DOHH2 (cell line): ENCODE data around the gene LRRN2.

ENCODE experiments used
- H3F3A ChIP-seq: fragments of 200-600 bp; sonication (generic), shearing (Covaris generic); 2 replicates; pipeline ENCODE4 v1.6.0; 2016; ENCODE audit warnings: antibody characterized with exemption, mild to moderate bottlenecking; ENCODE audit not compliant: control insufficient read depth, insufficient read depth
- H3K27ac ChIP-seq: fragments of 200-600 bp; sonication (generic); 2 replicates; pipeline ENCODE4 v1.5.1; 2014; ENCODE audit warnings: low read depth, mild to moderate bottlenecking, low read length, moderate library complexity
- H3K27me3 ChIP-seq: fragments of 200-600 bp; sonication (generic); 2 replicates; pipeline ENCODE4 v1.6.1; 2014; ENCODE audit warnings: mild to moderate bottlenecking, low read length, mixed read lengths; ENCODE audit not compliant: control insufficient read depth
- H3K36me3 ChIP-seq: fragments of 200-600 bp; sonication (generic); 2 replicates; pipeline ENCODE4 v1.6.1; 2014; ENCODE audit warnings: mild to moderate bottlenecking, low read length, moderate library complexity, mixed read lengths; ENCODE audit not compliant: control insufficient read depth
- H3K4me1 ChIP-seq: fragments of 200-600 bp; sonication (generic); 2 replicates; pipeline ENCODE4 v1.6.1; 2014; ENCODE audit warnings: mild to moderate bottlenecking, low read length, mixed read lengths; ENCODE audit not compliant: control insufficient read depth
- H3K4me2 ChIP-seq: fragments of 200-600 bp; sonication (generic); 2 replicates; pipeline ENCODE4 v1.6.0; 2014; ENCODE audit warnings: mild to moderate bottlenecking, low read length, moderate library complexity
- H3K4me3 ChIP-seq: fragments of 200-600 bp; sonication (generic); 2 replicates; pipeline ENCODE4 v1.5.1; 2014; ENCODE audit warnings: mild to moderate bottlenecking, low read length, mixed read lengths
- H3K79me2 ChIP-seq: fragments of 200-600 bp; sonication (generic); 2 replicates; pipeline ENCODE4 v1.6.1; 2014; ENCODE audit warnings: mild to moderate bottlenecking, low read length, mixed read lengths; ENCODE audit not compliant: control insufficient read depth
- H3K9me2 ChIP-seq: fragments of 200-600 bp; sonication (generic); replicated peaks from 2 replicates; pipeline ENCODE4 v1.6.1; 2014; ENCODE audit warnings: mild to moderate bottlenecking, low read length, mixed read lengths; ENCODE audit not compliant: control insufficient read depth
- H3K9me3 ChIP-seq: fragments of 200-600 bp; sonication (generic); 2 replicates; pipeline ENCODE4 v1.6.1; 2014; ENCODE audit warnings: antibody characterized with exemption, low read length, mixed read lengths; ENCODE audit not compliant: control insufficient read depth, insufficient read depth
- H4K20me1 ChIP-seq: fragments of 200-600 bp; sonication (generic); 2 replicates; pipeline ENCODE4 v1.6.0; 2014; ENCODE audit warnings: low read depth, mild to moderate bottlenecking, antibody characterized with exemption, low read length, moderate library complexity; ENCODE audit not compliant: control insufficient read depth, insufficient read depth
- EZH2phosphoT487 ChIP-seq: fragments of 200-600 bp; sonication (generic); IDR thresholded peaks from 2 replicates; pipeline ENCODE4 v1.6.1; 2017; ENCODE audit warnings: borderline replicate concordance, mild to moderate bottlenecking, antibody characterized with exemption, low read length, moderate library complexity, mixed read lengths
- TF ChIP-seq, protein P1 (sequence below): fragments of 200-600 bp; sonication (generic); IDR thresholded peaks from one replicate; pipeline ENCODE4 v1.5.1; 2014; ENCODE audit warnings: antibody characterized with exemption, mild to moderate bottlenecking, low read depth, low read length; ENCODE audit not compliant: poor library complexity, severe bottlenecking

Gene LRRN2

DNA sequence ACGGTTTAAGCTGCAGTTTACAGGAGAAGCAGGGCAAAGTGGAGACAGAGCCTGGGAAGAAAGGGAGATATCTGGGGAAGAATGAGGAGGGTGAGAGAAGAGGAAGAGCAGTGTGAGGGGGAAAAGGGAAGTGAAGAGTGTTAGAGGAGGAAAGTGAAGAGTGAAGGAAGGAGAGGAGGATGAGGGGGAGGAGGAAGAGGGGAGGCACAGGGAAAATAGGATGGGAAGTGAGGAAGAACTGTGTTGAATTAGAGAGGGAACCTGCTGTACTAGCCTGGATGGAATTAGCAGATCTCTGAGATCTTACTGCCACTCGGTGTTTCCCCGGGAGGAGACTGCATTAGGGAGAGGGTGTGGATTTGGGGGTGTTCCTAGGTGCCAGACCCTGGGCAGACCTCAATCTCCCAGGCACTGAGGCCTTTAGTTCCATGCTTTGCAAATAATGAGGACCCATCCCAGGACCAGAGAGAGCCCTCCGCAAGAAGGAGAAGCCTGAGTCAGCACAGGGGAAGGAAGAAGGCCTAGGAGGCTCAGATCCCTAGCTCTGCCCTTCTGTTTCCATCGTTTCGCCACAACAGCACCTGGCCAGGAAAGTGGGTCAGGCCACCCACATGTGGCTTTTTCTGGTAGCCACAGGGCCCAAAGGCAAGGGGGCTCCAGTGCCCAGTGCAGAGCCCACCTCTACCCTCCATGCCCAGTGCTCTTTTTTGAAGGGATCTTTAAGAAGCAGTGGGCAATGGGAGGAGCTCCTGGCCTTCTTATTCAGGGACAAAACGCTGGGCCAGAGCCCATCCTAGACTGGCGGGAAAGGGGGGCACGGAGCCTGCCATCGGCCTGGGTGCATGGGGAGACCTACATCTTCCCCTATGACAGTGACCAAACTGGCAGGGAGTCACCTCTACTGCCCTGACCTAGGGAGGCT, 2.0 kb downstream of the LRRN2 start:
- Histone ChIP-seq H3K36me3 (no peaks in the 10 kb centered on the region), H3K9me3 (no peaks in the 10 kb centered on the region), H3K9me2 (no peaks in the 10 kb centered on the region), H3K4me3 (no peak overlapping the region), H3F3A (no peaks in the 10 kb centered on the region), H3K4me1 (peaks cover 3% of the 10 kb centered on the region; the same call in 1 of the 2 replicates), H3K4me2 (no peak overlapping the region), H3K27ac (no peak overlapping the region), H4K20me1 (no peaks in the 10 kb centered on the region), H3K79me2 (no peaks in the 10 kb centered on the region), H3K27me3 (peaks cover 32% of the 10 kb centered on the region)
- TF ChIP-seq, protein P1, sequence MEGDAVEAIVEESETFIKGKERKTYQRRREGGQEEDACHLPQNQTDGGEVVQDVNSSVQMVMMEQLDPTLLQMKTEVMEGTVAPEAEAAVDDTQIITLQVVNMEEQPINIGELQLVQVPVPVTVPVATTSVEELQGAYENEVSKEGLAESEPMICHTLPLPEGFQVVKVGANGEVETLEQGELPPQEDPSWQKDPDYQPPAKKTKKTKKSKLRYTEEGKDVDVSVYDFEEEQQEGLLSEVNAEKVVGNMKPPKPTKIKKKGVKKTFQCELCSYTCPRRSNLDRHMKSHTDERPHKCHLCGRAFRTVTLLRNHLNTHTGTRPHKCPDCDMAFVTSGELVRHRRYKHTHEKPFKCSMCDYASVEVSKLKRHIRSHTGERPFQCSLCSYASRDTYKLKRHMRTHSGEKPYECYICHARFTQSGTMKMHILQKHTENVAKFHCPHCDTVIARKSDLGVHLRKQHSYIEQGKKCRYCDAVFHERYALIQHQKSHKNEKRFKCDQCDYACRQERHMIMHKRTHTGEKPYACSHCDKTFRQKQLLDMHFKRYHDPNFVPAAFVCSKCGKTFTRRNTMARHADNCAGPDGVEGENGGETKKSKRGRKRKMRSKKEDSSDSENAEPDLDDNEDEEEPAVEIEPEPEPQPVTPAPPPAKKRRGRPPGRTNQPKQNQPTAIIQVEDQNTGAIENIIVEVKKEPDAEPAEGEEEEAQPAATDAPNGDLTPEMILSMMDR = no peak
- no peak for TF ChIP-seq EZH2phosphoT487

DNA sequence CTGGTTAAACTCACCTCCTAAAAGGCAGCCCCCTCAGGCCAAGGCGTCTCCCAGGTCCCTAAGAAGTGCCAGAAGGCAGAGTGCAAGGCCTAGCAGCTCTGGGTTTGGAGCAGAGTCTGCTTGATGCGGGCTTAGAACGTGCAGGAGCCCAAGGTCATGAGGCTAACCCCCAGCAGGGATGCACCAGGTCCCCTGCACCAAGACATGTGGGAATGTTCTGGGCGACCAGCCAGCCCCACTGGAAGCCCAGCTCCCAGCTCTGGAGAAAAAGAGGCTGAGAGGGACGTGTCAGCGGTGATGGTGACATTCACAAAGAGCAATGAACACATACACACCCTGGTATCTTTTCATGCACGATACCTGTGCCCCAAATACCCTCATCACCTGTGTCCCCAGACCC, 5.1 kb downstream of the LRRN2 start:
- H3K27ac ChIP-seq = no peak overlapping the region
- TF ChIP-seq, protein P1 = no peak
- no peak for TF ChIP-seq EZH2phosphoT487
- no peaks in the 10 kb centered on the region for H3K36me3 ChIP-seq
- no peaks in the 10 kb centered on the region for H3F3A ChIP-seq
- H4K20me1 ChIP-seq = no peaks in the 10 kb centered on the region
- H3K9me2 ChIP-seq = no peaks in the 10 kb centered on the region
- peaks cover 3% of the 10 kb centered on the region; the same call in 1 of the 2 replicates for H3K4me1 ChIP-seq
- peaks cover 31% of the 10 kb centered on the region for H3K27me3 ChIP-seq
- H3K4me3 ChIP-seq = no peak overlapping the region
- no peak overlapping the region for H3K4me2 ChIP-seq
- no peaks in the 10 kb centered on the region for H3K79me2 ChIP-seq
- no peaks in the 10 kb centered on the region for H3K9me3 ChIP-seq

DNA sequence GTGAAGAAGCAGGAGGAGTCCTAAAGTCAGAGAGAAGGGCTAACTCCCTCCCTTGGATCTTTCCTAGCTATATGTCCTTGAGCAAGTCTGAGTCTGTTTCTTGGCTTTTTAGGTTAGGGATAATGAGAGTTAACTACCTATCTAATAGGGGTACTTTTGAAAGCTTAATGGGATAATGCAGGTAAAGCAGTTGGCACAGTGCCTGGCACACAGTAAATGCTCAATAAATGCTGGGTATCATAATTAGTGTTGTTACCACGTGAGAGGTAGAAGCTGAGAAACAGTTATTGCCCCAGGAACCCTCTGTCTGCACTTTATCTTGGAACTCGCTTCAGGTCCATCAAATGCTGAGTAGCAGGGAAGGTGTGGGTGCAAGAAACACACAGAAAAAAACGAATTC, 5.5 kb downstream of the LRRN2 start:
- Histone ChIP-seq H3K36me3 (no peaks in the 10 kb centered on the region), H3K4me2 (no peak overlapping the region), H3K4me1 (peaks cover 3% of the 10 kb centered on the region; the same call in 1 of the 2 replicates), H3K27me3 (peaks cover 31% of the 10 kb centered on the region), H4K20me1 (no peaks in the 10 kb centered on the region), H3K9me3 (no peaks in the 10 kb centered on the region), H3K9me2 (no peaks in the 10 kb centered on the region), H3K27ac (no peak overlapping the region), H3K4me3 (no peak overlapping the region), H3K79me2 (no peaks in the 10 kb centered on the region), H3F3A (no peaks in the 10 kb centered on the region)
- TF ChIP-seq, protein P1 = no peak
